Neuron (in vitro differentiated cells): Measurements from ENCODE around the gene GRIA3.
"Not testable (repeated sequence)": the region's sequence is repeated elsewhere in the genome, so short reads cannot be mapped to it uniquely, and the experiment has no call there.

ENCODE experiments used
- H2AFZ ChIP-seq: one replicate; pipeline ENCODE4 v1.6.1; 2013; ENCODE audit warnings: low read depth, mild to moderate bottlenecking, inconsistent platforms, low read length, moderate library complexity
- H3K27me3 ChIP-seq: one replicate; pipeline ENCODE4 v1.6.1; 2013; ENCODE audit warnings: low read length; ENCODE audit not compliant: insufficient read depth
- H3K36me3 ChIP-seq: one replicate; pipeline ENCODE4 v1.6.1; 2013; ENCODE audit warnings: low read length; ENCODE audit not compliant: insufficient read depth
- H3K4me1 ChIP-seq: one replicate; pipeline ENCODE4 v1.6.1; 2013; ENCODE audit warnings: low read length; ENCODE audit not compliant: insufficient read depth
- H3K4me3 ChIP-seq: 2 replicates; pipeline ENCODE4 v1.5.1; 2013; ENCODE audit warnings: mild to moderate bottlenecking, low read length, moderate library complexity
- H3K9me3 ChIP-seq: one replicate; pipeline ENCODE4 v1.6.1; 2013; ENCODE audit warnings: low read length

GRIA3 gene

DNA sequence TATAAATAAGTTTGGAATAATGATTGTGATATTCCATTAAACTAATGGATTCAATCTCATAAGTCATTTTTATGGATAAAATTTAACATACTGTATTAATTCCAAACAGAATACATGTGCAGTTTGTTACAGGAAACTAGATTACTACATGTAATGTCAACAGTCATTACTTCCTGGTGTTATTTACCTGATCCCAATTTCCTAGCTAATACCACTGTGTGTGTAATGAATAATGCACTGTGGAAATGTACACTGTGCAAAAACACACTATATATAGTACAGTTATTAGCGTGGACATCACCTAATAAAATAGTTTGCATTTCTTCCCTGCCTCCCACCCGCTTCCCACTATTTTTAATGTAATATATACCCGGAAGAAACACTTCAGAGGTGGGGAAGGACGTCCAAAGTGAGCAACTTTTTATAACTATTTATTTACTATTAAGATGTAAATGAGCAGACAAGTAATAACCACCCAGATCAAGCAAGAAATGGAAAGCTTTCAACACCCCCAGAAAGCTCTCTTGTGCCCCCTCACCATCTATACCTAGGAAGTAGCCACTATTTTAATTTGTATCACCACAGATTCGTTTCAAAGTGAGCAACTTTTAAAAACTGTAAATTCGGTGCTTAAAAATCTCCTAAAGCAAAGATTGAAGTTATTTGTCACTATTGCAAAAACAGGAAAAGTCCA is 329.7 kb downstream of the GRIA3 start:
- H2AFZ ChIP-seq, result no peak overlapping the region
- H3K27me3 ChIP-seq, result no peaks in the 10 kb centered on the region

GRCh38 chrX:123514279-123514640 is 330.2 kb downstream of the GRIA3 start:
- H3K4me1 ChIP-seq, H3K9me3 ChIP-seq, H2AFZ ChIP-seq, H3K27me3 ChIP-seq, H3K36me3 ChIP-seq, H3K4me3 ChIP-seq: not testable (repeated sequence)

More for the DNA sequence above, 329.7 kb downstream of the GRIA3 start:
- H3K4me3 ChIP-seq, result no peak overlapping the region
- no peaks in the 10 kb centered on the region for H3K9me3 ChIP-seq
- H3K4me1 ChIP-seq, result no peaks in the 10 kb centered on the region
- H3K36me3 ChIP-seq, result no peaks in the 10 kb centered on the region

DNA sequence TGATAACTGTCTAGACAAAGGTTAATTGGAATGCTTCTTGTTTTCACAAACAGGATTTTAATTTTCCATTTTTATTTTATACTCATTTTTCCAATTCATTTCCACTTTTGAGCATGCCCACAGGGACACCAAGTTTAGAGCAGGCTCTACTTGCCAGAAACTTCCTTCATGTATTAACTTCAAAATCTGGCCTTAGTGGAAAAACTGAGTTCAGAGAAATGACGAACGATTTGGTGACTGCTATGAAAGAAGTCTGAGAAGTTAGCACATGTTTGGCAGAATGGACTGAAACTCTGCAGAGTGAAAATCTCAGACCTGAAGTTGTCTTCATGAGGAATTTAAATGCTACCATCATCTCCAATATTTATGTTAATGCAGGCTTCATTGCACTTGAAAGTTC is 334.7 kb downstream of the GRIA3 start:
- H3K9me3 ChIP-seq, result no peaks in the 10 kb centered on the region
- H3K36me3 ChIP-seq, result no peaks in the 10 kb centered on the region
- H3K27me3 ChIP-seq, result no peaks in the 10 kb centered on the region
- H3K4me1 ChIP-seq, result no peaks in the 10 kb centered on the region
- H2AFZ ChIP-seq, result no peak overlapping the region
- H3K4me3 ChIP-seq, result no peak overlapping the region

DNA sequence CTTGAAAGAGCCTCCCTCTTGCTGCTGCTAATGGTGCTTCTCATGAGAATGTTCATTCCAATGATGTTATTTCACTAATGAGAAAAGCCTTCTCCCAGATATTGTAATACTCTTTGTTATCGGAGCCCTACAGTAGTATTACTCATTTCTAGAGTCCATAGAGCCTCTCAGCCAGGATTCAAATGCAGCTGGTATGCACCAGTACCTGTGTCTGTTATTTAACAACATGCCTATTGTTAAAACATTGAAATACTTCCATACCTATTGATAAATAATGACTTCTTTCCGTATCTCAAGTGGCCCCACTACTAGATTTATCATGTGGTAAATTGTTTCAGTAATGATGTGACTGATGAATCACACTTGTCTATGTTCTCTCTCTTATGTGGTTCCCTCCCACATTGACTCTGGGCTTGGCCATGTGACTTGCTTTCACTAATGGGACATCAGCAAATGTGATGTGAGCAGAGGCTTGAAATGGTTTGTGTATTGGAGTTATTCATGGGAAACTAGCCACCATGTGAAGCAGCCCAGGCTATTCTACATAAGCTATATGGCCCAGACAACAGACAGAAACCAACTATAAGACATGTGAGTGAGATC is 341.1 kb downstream of the GRIA3 start:
- no peaks in the 10 kb centered on the region for H3K36me3 ChIP-seq
- no peak overlapping the region for H2AFZ ChIP-seq
- H3K4me3 ChIP-seq, result no peak overlapping the region
- peaks cover 1% of the 10 kb centered on the region for H3K4me1 ChIP-seq
- no peaks in the 10 kb centered on the region for H3K9me3 ChIP-seq
- no peaks in the 10 kb centered on the region for H3K27me3 ChIP-seq

GRCh38 chrX:123530726-123531125 is 346.6 kb downstream of the GRIA3 start:
- H3K36me3 ChIP-seq, H2AFZ ChIP-seq, H3K4me3 ChIP-seq, H3K9me3 ChIP-seq, H3K4me1 ChIP-seq, H3K27me3 ChIP-seq: not testable (repeated sequence)
